HK-2 (cell line): Measurements from ENCODE around the gene DUSP12.
A peak's percentile ranks its signal among the peaks of the same experiment; 100 is the strongest.
"Not testable (repeated sequence)": the region's sequence is repeated elsewhere in the genome, so short reads cannot be mapped to it uniquely, and the experiment has no call there.

ENCODE experiments used
- DNase-seq: peaks from one replicate; pipeline ENCODE4 v3.0.0-alpha.2; 2018; ENCODE audit not compliant: unreplicated experiment

DUSP12 gene, protein sequence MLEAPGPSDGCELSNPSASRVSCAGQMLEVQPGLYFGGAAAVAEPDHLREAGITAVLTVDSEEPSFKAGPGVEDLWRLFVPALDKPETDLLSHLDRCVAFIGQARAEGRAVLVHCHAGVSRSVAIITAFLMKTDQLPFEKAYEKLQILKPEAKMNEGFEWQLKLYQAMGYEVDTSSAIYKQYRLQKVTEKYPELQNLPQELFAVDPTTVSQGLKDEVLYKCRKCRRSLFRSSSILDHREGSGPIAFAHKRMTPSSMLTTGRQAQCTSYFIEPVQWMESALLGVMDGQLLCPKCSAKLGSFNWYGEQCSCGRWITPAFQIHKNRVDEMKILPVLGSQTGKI

DNA sequence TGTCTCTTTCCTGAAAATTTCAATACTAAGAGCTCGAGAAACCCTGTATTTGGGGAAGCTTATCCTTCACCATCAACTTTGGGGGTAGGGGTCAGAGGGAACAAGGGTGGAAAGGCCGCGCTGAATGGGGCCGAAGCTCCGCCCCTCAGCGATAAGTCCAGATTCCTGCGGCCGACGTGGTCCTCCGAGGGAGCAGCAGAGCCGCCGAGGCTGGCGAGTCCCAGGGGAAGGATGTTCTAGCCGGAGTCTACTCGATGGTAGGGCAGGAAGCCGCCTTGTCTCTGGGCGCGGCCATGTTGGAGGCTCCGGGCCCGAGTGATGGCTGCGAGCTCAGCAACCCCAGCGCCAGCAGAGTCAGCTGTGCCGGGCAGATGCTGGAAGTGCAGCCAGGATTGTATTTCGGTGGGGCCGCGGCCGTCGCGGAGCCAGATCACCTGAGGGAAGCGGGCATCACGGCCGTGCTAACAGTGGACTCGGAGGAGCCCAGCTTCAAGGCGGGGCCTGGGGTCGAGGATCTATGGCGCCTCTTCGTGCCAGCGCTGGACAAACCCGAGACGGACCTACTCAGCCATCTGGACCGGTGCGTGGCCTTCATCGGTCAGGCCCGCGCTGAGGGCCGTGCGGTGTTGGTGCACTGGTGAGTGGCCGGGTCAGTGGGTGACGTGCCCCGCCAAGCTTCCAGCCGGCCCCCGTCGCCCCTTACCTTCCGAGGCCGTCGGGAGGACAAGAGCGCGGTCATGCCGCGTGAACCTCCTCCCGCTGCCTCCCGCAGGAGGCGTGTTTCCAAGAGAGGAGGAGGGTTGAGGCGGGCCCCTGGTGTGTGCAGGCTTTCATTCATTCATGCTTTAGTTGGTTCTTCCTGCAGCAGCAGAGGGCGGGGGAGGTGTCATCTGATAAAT is at the start of gene DUSP12:
Gene DUSP12 (plus strand): TSS at position 278 of the 899 bp plus-strand sequence. CDS start 16 bp downstream, at position 294.
- DNase-seq, result peak; percentile 91

DNA sequence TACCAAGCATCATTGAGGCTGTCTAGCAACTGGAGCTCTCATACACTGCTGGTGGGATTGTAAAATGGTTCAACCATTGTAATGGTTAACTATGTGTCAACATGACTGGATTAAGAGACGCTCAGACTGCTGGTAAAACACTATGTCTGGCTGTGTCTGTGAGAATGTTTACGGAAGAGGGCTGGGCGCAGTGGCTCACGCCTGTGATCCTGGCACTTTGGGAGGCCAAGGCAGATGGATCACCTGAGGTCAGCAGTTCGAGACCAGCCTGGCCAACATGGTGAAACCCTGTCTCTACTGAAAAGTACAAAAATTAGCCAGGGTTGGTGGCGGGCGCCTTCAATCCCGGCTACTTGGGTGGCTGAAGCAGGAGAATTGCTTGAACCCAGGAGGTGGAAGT is 47.3 kb upstream of the DUSP12 start:
- peak; percentile 26 for DNase-seq

DNA sequence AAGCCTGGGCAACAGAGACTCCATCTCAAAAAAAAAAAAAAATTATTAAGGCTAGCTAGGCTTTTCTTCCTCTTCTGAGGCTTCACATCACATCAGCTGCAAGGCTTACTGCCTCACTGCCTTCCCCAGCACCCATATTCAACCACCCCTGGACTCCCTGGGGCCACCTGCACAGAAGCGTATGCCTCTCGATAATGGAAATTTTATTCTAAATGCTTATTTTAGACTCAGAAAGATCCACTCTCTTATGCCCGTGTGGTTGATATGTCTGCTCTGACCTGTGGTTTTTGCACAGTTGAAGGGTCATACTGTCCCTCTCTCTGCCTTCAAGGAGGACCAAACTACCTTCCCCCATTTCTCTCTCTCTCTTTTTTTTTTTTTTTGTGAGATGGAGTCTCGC is 44.0 kb upstream of the DUSP12 start:
- DNase-seq, result no peak

DNA sequence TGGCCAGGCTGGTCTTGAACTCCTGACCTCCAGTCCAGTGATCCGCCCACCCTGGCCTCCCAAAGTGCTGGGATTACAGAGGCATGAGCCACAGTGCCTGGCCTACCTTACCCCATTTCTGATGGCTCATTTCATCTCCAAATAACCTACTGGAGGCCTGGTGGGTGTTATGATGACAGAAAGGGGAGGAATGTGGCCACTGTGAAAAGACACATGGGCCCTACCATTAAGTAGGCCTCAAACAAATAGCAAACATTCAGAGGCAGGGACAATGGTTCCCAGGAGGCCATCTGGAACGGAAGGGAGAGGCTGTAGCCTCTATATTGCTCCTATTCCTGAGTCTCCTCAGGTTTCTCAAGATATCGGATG is 43.5 kb upstream of the DUSP12 start:
- no peak for DNase-seq

DNA sequence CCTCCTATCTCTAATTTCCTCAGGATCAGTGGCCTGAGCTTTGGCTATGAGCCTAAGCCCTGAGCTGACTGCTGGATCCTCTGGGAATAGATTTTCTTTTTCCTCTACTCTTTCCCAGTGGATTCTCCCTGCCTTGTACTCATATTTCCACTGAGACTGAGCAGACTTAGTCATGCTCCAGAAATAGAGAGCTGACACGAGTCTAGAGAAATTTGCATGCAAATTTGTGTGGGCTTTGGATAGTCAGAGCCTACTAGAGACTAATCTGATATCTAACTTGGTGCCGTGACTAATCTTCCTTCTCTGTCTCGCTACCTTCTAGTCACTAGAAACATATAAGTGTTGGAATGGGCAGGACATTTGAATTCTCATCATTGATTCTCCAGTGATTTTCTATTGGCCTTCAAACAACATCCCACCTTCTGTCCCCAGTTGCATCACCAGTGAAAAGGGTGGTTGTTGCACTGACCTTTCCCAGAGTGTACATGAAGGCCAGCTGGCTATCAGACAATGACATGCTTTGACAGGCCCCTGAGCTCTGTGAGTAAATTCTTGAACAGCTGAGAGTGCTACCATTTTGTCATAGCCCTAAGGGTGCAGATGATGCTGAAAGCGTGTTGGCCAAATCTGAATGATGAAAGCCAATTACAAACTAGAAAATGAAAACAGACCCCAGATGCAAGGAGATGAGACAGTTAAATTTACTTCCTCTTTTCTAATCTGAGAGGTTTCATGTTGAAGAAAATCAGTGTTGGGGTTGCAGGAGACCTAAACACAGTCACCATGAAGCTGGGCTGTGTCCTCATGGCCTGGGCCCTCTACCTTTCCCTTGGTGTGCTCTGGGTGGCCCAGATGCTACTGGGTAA is 42.9 kb upstream of the DUSP12 start, which contains the start of gene FCRLA:
Gene FCRLA (plus strand): TSS at position 748 of the 866 bp plus-strand sequence. CDS start 36 bp downstream, at position 784.
- DNase-seq, result no peak

DNA sequence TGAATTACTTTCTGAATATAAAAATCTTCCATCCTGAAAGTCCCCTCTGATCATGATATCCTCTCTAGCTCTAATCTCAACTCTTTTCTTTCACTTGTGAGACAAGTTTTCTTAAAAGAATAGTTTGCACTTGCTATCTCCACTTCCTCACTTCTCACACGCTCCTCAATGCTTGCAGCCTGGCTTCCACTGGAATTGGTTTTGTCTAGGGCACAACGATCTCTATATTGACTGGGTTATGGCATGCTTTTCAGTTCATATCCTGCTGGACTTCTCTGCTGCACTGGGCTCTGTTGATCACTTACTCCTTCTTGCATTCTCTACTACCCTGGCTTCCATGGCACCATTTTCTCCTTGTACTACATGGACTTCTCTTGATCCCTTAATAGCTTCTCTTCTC is 42.1 kb upstream of the DUSP12 start:
- no peak for DNase-seq

DNA sequence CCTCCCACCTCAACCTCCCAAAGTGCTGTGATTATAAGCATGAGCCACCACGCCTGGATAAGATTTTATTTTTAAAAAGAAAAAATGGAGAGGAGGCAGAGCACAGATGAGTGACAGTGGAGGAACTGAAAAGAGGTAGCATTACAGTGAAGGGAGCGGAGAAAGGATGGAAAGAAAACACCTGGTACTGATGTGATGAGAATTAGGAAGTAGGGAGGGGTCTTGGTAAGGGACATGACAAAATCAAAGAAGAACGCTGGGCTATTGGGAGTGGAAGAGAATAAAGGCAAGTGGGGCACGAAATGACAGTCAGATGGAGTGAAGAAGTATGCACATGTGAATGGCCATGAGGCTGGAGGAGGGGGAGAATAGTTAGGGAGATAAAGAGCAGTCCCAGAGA is 40.2 kb upstream of the DUSP12 start:
- DNase-seq, result no peak

DNA sequence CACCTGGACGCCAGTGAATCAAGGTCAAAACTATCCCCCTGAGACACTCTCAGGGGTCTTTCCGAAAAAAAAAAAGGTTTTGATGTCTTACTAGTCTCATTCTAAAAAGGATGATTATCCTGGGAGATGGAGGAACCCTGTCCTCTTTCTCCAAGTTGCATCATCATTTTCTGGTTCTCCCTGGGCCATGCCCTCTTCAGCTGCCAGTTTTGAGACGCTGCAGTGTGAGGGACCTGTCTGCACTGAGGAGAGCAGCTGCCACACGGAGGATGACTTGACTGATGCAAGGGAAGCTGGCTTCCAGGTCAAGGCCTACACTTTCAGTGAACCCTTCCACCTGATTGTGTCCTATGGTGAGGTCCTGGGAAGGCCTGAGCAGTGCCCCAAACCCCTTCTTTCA is 39.0 kb upstream of the DUSP12 start:
- no peak for DNase-seq

DNA sequence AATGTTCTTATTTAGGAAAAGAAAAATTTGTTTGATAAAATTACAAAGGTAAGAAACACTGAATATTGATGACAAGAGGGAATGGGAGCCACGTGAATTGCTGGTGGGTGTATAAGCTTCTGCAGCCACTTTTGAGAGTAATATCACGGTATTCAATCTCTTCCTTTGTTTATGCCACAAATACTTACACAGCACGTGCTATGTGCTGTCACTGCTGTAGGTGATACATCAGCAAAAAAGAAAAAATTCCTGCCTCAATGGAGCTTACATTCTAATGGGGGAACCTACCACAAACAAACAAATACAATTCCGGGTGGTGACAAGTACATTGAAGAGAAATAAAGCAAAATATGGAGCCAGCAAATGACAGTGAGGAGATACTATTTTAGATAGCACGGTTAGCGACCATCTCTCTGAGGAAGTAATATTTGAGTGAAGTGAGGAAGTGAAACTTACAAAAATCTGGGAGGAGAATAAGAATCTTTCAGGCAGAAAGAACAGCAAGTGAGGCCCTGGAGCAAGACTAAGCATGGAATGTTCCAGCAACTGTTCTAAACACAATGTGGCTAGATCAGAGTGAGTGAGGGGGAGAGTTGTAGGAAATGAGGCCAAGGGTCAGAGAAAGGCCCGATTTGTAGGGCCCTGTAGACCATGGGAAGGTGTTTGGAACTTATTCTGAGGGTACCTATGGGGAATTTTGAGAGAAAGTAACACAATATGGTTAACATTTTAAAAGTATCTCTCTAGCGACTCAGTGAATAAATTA is 30.8 kb upstream of the DUSP12 start:
- DNase-seq, result no peak

DNA sequence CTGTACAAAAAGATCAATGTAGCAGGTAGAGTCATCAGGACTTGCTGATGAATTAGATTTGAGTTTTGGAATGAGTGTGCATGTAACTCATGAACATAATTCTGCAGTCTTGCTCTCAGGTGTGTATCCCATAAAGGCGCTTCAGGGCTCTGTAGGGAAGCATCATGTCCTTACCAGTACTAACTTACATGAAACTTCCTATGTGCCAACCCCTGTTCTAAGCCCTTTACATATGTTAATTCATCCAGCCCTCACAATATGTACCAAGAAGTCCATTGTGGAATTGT is 30.3 kb upstream of the DUSP12 start:
- DNase-seq, result no peak

DNA sequence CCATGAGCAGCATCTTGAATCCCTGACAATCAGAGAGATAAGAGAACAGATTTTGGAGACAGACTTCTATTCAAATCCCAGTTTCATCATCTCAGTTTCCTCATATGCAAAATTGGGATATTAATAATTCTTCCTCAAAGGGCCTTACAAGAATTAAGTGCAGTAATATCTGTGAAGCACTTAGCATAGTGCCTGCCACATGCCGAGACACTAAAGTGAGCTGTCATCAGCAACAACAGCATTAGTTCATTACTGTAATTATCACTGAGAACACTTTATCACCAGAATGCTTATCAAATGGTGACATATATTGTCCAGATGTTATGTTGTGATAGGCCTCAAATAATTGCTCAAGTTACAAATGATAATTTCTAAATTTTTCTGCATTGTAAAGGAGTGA is 29.2 kb upstream of the DUSP12 start:
- DNase-seq, result no peak

DNA sequence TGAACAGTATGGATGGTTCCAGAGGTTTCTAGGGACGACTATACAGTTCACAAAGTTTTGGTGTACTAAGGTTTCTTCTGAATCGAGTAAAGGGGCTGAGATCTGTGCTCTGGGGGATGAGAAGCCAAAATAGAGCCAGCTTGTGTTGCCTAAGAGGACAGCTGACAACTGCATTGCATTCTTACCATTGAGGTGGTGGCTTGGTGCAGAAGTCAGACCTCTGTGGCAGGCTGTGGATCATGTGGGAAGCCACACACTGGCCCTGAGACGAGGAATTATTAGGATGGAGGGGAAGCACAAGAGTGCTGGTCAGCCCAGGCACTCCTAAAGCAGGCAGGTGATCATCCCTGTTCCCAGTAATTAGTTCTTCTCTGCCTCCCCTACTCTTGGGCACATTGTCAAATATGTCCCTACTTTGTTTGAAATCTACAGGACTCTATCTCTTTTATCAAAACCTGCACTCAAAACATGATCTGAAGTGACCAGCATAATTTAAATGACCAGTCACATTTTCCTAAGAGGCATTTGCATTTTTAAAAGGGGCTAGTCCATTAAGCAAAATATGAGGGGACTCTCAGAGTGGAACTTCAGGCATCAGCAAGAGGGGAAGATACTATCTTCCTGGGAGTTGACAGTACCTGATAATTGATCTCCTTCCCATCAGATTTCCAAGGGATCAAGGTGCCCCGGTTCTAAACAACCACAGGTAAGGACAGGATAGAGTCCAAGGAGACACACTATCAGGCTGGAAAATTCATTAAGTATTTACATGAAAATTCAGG is 28.4 kb upstream of the DUSP12 start, which contains the start of gene FCRLB:
Gene FCRLB (plus strand): TSS at position 589 of the 782 bp plus-strand sequence. CDS start 1,129 bp downstream, outside the sequence.
- no peak for DNase-seq

DNA sequence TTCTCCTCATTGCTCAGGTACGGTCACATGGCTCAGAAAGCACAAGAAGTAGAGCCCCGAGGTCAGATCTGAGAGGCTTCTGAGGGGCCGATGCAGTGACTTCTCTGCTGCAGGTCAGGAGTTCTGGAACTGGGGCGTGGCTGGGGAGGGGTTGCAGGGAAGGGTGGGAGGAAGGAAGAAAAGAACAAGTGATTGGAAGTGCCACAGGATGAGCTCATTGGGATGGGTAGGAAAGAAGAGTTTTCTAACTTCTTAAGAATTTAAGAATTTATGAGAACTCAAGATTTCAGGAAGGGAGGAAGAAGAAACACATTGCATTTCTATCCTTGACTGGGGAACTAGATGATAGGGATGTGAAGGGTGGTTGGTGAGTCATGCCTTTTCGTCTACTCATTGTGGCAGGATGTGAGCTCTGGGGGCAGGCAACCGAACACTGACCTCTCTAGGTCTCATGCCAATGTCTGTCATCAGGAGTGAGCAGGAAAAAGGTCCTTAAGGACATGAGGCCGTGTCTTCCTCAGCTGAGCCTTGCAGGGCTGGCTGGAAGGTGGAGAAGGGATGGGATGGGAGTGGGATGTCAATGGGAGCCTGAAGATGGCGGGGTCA is 27.7 kb upstream of the DUSP12 start:
- DNase-seq, result peak; percentile 45

DNA sequence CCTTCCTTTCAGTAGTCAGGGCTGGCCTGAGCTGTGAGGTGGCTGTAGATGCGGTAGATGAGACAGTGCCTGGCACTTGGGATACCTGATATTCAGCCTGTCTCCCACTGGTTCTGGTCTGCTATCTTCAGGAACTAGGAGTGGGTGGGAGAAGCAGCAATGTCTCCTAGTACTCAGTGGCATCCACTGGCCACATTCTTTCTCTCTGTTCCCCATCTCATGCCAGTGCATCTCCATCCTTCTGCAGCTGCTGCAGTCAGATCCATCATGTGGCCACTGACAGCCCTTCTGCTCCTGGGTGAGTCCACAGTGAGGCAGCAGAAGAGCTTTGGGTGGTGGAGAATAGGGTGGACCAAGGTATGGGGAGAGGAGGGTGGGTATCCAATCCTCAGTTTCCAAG is 27.2 kb upstream of the DUSP12 start:
- no peak for DNase-seq

DNA sequence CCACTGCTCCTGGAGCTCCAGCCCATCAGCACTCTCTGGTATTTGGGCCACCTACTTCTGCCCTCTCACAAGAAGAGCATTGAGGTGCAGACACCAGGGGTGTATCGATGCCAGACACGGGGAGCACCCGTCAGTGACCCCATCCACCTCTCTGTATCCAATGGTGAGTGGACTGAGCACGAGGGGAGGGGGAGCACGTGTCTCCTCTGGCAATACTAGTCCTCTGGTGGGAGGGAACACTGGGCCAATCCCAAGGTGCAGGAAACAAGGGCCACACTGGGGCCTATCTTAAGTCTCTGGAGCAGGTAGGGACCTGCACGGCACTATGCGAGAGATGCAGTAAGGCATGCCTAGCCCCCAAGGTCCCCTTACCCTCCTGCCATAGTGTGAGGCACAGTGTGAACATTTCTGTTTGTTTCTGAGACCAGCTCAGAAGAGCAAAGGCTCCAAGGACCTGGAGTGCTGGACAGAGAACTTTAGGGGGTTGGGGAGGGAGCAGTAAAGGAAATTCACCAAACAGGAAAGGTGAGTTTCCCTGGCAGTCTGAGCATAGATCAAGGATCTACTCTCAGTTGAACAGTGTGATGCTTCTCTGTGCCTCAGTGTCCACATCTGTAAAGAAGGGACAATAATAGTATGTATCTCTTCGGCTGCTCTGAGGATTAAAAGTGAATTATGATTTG is 26.0 kb upstream of the DUSP12 start:
- DNase-seq, result no peak

DNA sequence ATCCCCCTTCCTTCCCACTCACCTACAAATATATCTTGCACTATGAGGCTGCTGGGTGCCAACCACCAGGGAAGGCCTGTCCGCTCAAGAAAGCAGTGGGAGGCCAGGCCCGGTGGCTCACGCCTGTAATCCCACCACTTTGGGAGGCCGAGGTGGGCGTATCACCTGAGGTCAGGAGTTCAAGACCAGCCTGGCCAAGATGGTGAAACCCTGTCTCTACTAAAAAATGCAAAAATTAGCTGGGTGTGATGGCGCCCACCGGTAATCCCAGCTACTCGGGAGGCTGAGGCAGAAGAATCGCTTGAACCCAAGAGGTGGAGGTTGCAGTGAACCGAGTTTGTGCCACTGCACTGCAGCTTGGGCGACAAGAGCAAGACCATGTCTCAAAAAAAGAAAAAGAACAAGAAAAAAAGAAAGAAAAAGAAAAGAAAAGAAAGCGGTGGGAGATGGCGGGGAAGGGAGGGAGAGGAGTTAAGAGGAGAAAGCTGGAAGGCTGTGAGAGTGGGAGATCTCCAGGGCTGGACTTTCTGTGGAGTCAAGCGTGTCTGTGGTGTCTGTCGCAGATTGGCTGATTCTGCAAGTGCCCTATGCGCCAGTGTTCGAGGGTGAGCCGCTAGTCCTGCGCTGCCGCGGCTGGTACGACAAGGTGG is 24.2 kb upstream of the DUSP12 start:
- DNase-seq, result not testable (repeated sequence)

DNA sequence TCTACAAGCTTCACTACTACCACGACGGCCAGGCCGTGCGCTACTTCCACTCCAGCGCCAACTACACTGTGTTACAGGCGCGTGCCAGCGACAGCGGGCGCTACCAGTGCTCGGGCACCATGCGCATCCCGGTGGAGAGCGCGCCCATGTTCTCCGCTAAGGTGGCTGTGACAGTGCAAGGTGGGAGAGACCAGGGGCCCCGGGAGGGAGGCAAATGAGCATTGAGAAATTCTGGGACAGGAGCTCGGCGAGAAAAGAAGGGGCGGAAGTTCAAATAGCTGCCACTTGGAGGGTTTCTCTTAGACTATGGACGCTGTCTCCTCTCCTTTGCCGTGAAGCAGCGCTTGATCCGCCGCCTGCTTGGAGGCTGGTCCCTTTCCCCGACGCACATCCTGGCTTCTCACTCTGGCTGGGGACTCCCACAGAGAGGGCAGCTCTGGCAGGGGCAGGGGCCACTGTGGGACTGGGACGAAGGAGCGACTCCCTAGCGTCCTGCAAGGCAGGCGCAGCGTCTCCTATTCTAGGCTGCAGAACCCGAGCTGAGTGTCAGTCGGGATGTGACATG is 23.6 kb upstream of the DUSP12 start:
- DNase-seq, result peak; percentile 41

DNA sequence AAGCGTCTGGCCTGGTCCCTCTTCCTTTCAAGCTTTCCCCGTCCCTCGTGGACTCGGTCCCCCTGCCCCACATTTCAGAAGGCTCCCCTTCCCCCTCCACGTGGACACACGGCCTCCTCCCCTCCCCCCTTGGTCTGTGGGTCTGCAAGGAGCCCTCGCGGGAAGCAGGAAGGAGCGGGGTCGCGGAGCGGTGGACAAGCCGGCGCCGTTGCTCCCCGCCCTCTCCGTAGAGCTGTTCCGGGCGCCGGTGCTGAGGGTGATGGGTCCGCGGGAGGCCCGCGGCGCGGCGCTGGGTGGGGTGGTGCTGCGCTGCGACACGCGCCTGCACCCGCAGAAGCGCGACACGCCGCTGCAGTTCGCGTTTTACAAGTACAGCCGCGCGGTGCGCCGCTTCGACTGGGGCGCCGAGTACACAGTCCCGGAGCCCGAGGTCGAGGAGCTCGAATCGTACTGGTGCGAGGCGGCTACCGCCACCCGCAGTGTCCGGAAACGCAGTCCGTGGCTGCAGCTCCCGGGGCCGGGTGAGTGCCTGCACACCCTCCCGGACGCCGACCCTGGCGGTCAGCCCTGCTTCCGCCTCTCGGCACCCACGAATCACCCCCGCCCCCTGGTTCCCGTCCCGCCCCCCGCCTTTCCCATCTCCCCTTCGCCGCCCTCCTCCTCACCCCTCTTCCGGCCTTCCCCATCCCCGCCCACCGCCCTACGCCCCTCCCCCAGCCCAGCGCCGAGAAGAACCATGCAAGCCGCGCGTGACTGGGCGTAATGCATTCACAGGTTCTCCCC is 22.9 kb upstream of the DUSP12 start:
- DNase-seq, result peak; percentile 88
